GM12878 (cell line): ENCODE results near the gene PHLDA2. TPM values are rescaled to one million over a fixed set of nuclear protein-coding genes. Genes with fewer than 3 reads are reported as not detected.

ENCODE experiments used
- ATAC-seq: fragments of 200-7000 bp; cut with Tn5 transposase; 3 replicates; pipeline ENCODE4 v1.9.1; 2020; ENCODE audit warnings: mild to moderate bottlenecking, moderate library complexity
- BruUV-seq: library from RNA; stranded (reverse); fragments of 400-500 nt; replicated peaks from 2 replicates; lab custom pipeline; 2021; lab: Mats Ljungman, UMichigan
- CTCF ChIA-PET: fragments of 300-600 bp; sonication (Branson Sonifier 250); formaldehyde crosslinking; extraction: SDS; loops from one replicate; lab custom pipeline; 2021; ENCODE audit warnings: inconsistent platforms; lab: Yijun Ruan, JAX
- POLR2A ChIA-PET: fragments of 350-600 bp; formaldehyde crosslinking; extraction: SDS; loops from one replicate; lab custom pipeline; 2021; ENCODE audit warnings: inconsistent platforms; lab: Charles Lee
- RAD21 ChIA-PET: fragments of 300-600 bp; sonication (Branson Sonifier 250); formaldehyde crosslinking; loops from one replicate; lab custom pipeline; 2023; ENCODE audit warnings: antibody characterized with exemption; ENCODE audit not compliant: unreplicated experiment; lab: Charles Lee
- SMC1A ChIA-PET: fragments of 300-600 bp; sonication (Branson Sonifier 250); formaldehyde crosslinking; loops from one replicate; lab custom pipeline; 2023; ENCODE audit not compliant: unreplicated experiment, uncharacterized antibody; lab: Charles Lee
- DNase-seq: peaks from one replicate; pipeline ENCODE4 v3.0.0-alpha.2; 2011; ENCODE audit warnings: low read depth, low spot score
- FAIRE-seq: peaks from 3 replicates; lab custom pipeline; 2011; peaks lifted over from hg19 to GRCh38; lab: Jason Lieb, UNC
- H2AFZ ChIP-seq: 2 replicates; pipeline ENCODE4 v1.6.0; 2011; ENCODE audit warnings: low read depth, low read length, control low read depth; ENCODE audit not compliant: control insufficient read depth
- H3K27ac ChIP-seq: 2 replicates; pipeline ENCODE4 v1.5.1; 2011; ENCODE audit warnings: control low read depth; ENCODE audit not compliant: control insufficient read depth, insufficient read depth
- H3K27me3 ChIP-seq, 2 experiments: replicated peaks in 1 of 2; 2 replicates each; pipeline versions ENCODE4 v1.6.0 to v1.6.1; 2011; ENCODE audit warnings: low read length in 1 of 2; ENCODE audit not compliant: control insufficient read depth in 2 of 2, insufficient read depth in 2 of 2
- H3K36me3 ChIP-seq, 2 experiments: 2 replicates each; pipeline ENCODE4 v1.5.1; 2011; ENCODE audit warnings: low read length in 1 of 2; ENCODE audit not compliant: control insufficient read depth in 2 of 2, insufficient read depth in 2 of 2
- H3K4me1 ChIP-seq: 2 replicates; pipeline ENCODE4 v1.6.1; 2011; ENCODE audit warnings: mild to moderate bottlenecking, low read length, moderate library complexity, mixed read lengths; ENCODE audit not compliant: control insufficient read depth, insufficient read depth
- H3K4me2 ChIP-seq: 2 replicates; pipeline ENCODE4 v1.6.0; 2011; ENCODE audit warnings: control low read depth; ENCODE audit not compliant: control insufficient read depth, insufficient read depth
- H3K4me3 ChIP-seq: fragments of 200-600 bp; sonication (generic); 2 replicates; pipeline ENCODE4 v1.5.1; 2016
- H3K79me2 ChIP-seq: 2 replicates; pipeline ENCODE4 v1.6.0; 2011; ENCODE audit warnings: low read length; ENCODE audit not compliant: control insufficient read depth, insufficient read depth
- H3K9ac ChIP-seq: 2 replicates; pipeline ENCODE4 v1.8.0; 2011; ENCODE audit warnings: low read length, control low read depth, mixed read lengths; ENCODE audit not compliant: control insufficient read depth, insufficient read depth
- H3K9me3 ChIP-seq: replicated peaks from 3 replicates; pipeline ENCODE4 v1.5.1; 2011; ENCODE audit warnings: mild to moderate bottlenecking, low read length; ENCODE audit not compliant: control insufficient read depth, insufficient read depth
- H4K20me1 ChIP-seq: 2 replicates; pipeline ENCODE4 v1.6.0; 2011; ENCODE audit not compliant: control insufficient read depth, insufficient read depth
- ATF2 ChIP-seq: IDR thresholded peaks from 2 replicates; pipeline ENCODE4 v1.6.1; 2012; ENCODE audit warnings: low read length, inconsistent platforms
- CHD2 ChIP-seq: IDR thresholded peaks from 2 replicates; pipeline ENCODE4 v1.6.1; 2011; ENCODE audit warnings: low read depth, low read length, improper control_type of control experiment, borderline replicate concordance
- CHD4 ChIP-seq: fragments of 200-600 bp; sonication (generic); IDR thresholded peaks from 2 replicates; pipeline ENCODE4 v1.6.1; 2016; ENCODE audit warnings: mild to moderate bottlenecking
- CREB1 ChIP-seq: IDR thresholded peaks from 2 replicates; pipeline ENCODE4 v1.6.1; 2012; ENCODE audit warnings: low read depth, mild to moderate bottlenecking, inconsistent platforms
- CTCF ChIP-seq, 3 experiments: IDR thresholded peaks in 2 of 3; conservative IDR thresholded peaks in 1 of 3; 2 replicates each; pipeline ENCODE4 v1.5.1; 2011; ENCODE audit warnings: low read depth in 3 of 3, low read length in 3 of 3, mild to moderate bottlenecking in 3 of 3, control low read depth in 2 of 3, moderate library complexity in 2 of 3, inconsistent platforms in 1 of 3, mixed read lengths in 1 of 3; ENCODE audit not compliant: control insufficient read depth in 2 of 3, insufficient read depth in 1 of 3; ENCODE audit errors: extremely low read depth in 1 of 3
- E2F8 ChIP-seq: fragments of 450-650 bp; IDR thresholded peaks from 2 replicates; pipeline ENCODE4 v1.6.1; 2018; ENCODE audit warnings: mild to moderate bottlenecking, low read depth, moderate library complexity; ENCODE audit not compliant: partially characterized antibody
- GABPA ChIP-seq: IDR thresholded peaks from 2 replicates; pipeline ENCODE4 v1.6.1; 2014; ENCODE audit warnings: antibody characterized with exemption, low read depth, mild to moderate bottlenecking, inconsistent platforms
- POLR2A ChIP-seq: IDR thresholded peaks from 2 replicates; pipeline ENCODE4 v1.6.1; 2011; ENCODE audit warnings: low read depth, mild to moderate bottlenecking, low read length
- SMAD1 ChIP-seq: fragments of 450-650 bp; IDR thresholded peaks from 2 replicates; pipeline ENCODE4 v1.6.1; 2018; ENCODE audit warnings: mild to moderate bottlenecking, low read depth; ENCODE audit not compliant: partially characterized antibody
- SMAD5 ChIP-seq: IDR thresholded peaks from 2 replicates; pipeline ENCODE4 v1.6.1; 2016; ENCODE audit warnings: antibody characterized with exemption, low read depth
- STAT3 ChIP-seq: IDR thresholded peaks from 2 replicates; pipeline ENCODE4 v1.6.1; 2011; ENCODE audit warnings: low read depth, low read length, improper control_type of control experiment
- SUPT20H ChIP-seq: IDR thresholded peaks from 2 replicates; pipeline ENCODE4 v1.6.1; 2011; ENCODE audit warnings: low read depth, mild to moderate bottlenecking, low read length, moderate library complexity, borderline replicate concordance; ENCODE audit not compliant: control insufficient read depth
- TAF1 ChIP-seq: IDR thresholded peaks from 2 replicates; pipeline ENCODE4 v1.6.1; 2011; ENCODE audit warnings: mild to moderate bottlenecking, low read depth, low read length, borderline replicate concordance
- ZNF274 ChIP-seq: IDR thresholded peaks from one replicate; pipeline ENCODE4 v1.8.0; 2011; ENCODE audit not compliant: insufficient read length, insufficient read depth
- WGBS: methylation state at CpG from one replicate; pipeline ENCODE4 v1.1.6; 2016; ENCODE audit warnings: low lambda C conversion rate; ENCODE audit not compliant: insufficient replicate concordance, insufficient coverage; ENCODE audit errors: missing lambda C conversion rate; 5-methylcytosine and 5-hydroxymethylcytosine counted together
- in situ Hi-C: fragments of 300-500 bp; cut with MboI; formaldehyde crosslinking; loops from 9 replicates; pipeline ENCODE4 v1.14.3; 2018; ENCODE audit warnings: mixed read lengths
- intact Hi-C: fragments of 100-400 bp; cut with micrococcal nuclease; formaldehyde crosslinking; loops from one replicate; pipeline ENCODE4 v1.14.2; 2022; ENCODE audit not compliant: unreplicated experiment
- polyA plus RNA-seq, 11 experiments: library from polyadenylated mRNA; depleted of rRNA in 4 of 11; unstranded in 6 of 11; stranded (reverse) in 5 of 11; fragments of >200 nt; fragmentation: Nextera tagmentation in 4 of 11; fragmentation: Illumina TruSeq in 1 of 11; extraction: Ambion mirVana in 4 of 11; extraction: Trizol in 1 of 11; gene quantifications; 1 replicate in 1 of 11; 2 replicates in 10 of 11; pipeline versions ENCODE4 v1.2.1 to v1.2.3, GENCODE V29; 2011 to 2016; ENCODE audit warnings: inconsistent platforms in 2 of 11, missing spikeins in 2 of 11, low read depth in 1 of 11
- total RNA-seq, 4 experiments: library from RNA; depleted of rRNA in 3 of 4; stranded (reverse); fragments of >200 nt in 3 of 4; fragmentation: Illumina TruSeq in 1 of 4; extraction: Trizol in 1 of 4; gene quantifications; 2 replicates each; pipeline versions ENCODE4 v1.2.1 to v1.2.3, GENCODE V29; 2013 to 2021
- TF ChIP-seq, protein P1 (sequence below): IDR thresholded peaks from 2 replicates; pipeline ENCODE4 v1.6.1; 2012; ENCODE audit warnings: low read depth, low read length, improper control_type of control experiment

The PHLDA2 gene
- total and polyA plus RNA-seq, 10 of the 15 experiments (the other 5 are each of a cell fraction or from before 2014, with no cell fraction given), result 0.15 to 0.49 (median 0.16) TPM; not detected in 7

DNA sequence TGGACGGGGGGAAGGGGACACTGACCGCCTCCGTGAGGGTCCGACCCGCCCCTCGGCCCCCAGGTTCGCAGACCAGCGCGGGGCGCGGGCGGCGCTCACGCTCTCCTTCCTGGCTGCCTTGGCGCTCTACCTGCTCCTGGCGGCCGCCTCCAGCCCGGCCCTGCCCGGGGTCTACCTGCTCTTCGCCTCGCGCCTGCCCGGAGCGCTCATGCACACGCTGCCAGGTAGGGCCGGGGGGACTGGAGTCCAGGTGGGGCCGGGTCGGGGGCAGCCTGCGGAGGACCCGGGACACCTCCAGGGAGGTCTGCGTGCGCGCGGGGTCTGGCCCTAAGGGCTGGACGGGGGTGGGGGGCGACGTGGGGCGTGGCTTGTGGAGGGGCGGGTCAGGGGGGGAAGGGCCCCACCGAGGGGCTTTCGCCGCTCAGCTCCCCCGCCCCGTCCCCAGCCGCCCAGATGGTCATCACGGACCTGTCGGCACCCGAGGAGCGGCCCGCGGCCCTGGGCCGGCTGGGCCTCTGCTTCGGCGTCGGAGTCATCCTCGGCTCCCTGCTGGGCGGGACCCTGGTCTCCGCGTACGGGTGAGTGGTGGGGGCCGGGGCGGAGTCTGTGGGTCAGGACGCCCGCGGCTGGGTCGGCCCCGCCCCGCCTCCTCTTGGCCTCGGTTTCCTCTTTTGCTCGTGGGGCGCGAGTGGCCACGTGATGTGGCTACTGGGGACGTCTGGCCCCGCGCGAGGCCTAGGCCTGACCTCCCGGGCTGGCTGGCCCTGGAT lies 19.9 kb downstream of the PHLDA2 start:
- intact Hi-C loops, result no loop called here
- in situ Hi-C loops, result no loop called here
- no peak for TF ChIP-seq GABPA
- no peak for TF ChIP-seq ATF2
- no peak for TF ChIP-seq ZNF274
- no peak for TF ChIP-seq TAF1
- no peak for TF ChIP-seq CTCF (IDR thresholded peaks at IDR 0.05 in 2 of 3, conservative IDR thresholded peaks at IDR 0.05 in 1 of 3; ENCODE audit: control insufficient read depth in 2 of 3, extremely low read depth in 1 of 3, insufficient read depth in 1 of 3, low read depth in 3 of 3, low read length in 3 of 3)
- TF ChIP-seq POLR2A, result no peak
- no peak for TF ChIP-seq SMAD1
- no peak for TF ChIP-seq CHD2
- TF ChIP-seq, protein P1, sequence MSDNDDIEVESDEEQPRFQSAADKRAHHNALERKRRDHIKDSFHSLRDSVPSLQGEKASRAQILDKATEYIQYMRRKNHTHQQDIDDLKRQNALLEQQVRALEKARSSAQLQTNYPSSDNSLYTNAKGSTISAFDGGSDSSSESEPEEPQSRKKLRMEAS, result no peak
- no peak for TF ChIP-seq SUPT20H
- TF ChIP-seq CREB1, result no peak
- TF ChIP-seq SMAD5, result no peak
- TF ChIP-seq CHD4, result no peak
- TF ChIP-seq E2F8, result no peak
- TF ChIP-seq STAT3, result no peak

More for the DNA sequence above, 19.9 kb downstream of the PHLDA2 start:
- H3K9ac ChIP-seq, result no peak overlapping the region
- H3K36me3 ChIP-seq, result no peaks in the 10 kb centered on the region
- H3K4me2 ChIP-seq, result no peak overlapping the region
- FAIRE-seq (no peak), DNase-seq (no peak), ATAC-seq (no peak)
- CTCF ChIA-PET, result no interaction called here
- H4K20me1 ChIP-seq, result no peaks in the 10 kb centered on the region
- no TSS peak for BruUV-seq
- SMC1A ChIA-PET, result no interaction called here
- H3K79me2 ChIP-seq, result no peaks in the 10 kb centered on the region
- 72% methylated on average over 36 of the region's 78 CpGs for WGBS
- POLR2A ChIA-PET, result no interaction called here
- H3K4me1 ChIP-seq, result no peaks in the 10 kb centered on the region
- no peak overlapping the region for H3K27ac ChIP-seq
- H3K27me3 ChIP-seq, result no peaks in the 10 kb centered on the region
- H2AFZ ChIP-seq, result no peak overlapping the region
- no peak overlapping the region for H3K4me3 ChIP-seq
- no peaks in the 10 kb centered on the region; the same call in 2 of the 3 replicates for H3K9me3 ChIP-seq
- RAD21 ChIA-PET, result no interaction called here
